HCT116 (cell line): ENCODE measurements around the gene ZNF446. TPM values are rescaled to one million over a fixed set of nuclear protein-coding genes. Genes with fewer than 3 reads are reported as not detected.

Experiments
- ATAC-seq: fragments of 200-7000 bp; cut with Tn5 transposase; 2 replicates; pipeline ENCODE4 v1.9.1; 2020; ENCODE audit warnings: mild to moderate bottlenecking, moderate library complexity
- BruUV-seq: library from RNA; stranded (reverse); fragments of 400-500 nt; replicated peaks from 2 replicates; lab custom pipeline; 2021; lab: Mats Ljungman, UMichigan
- CTCF ChIA-PET: fragments of 300-600 bp; sonication (Branson Sonifier 250); formaldehyde crosslinking; loops from one replicate; lab custom pipeline; 2021; ENCODE audit warnings: antibody characterized with exemption; lab: Charles Lee
- POLR2A ChIA-PET: fragments of 300-600, 350-600 bp; sonication (Branson Sonifier 250); formaldehyde crosslinking; loops from one replicate; lab custom pipeline; 2021; ENCODE audit warnings: antibody characterized with exemption; lab: Charles Lee
- RAD21 ChIA-PET, 2 experiments: fragments of 300-600 bp; sonication (Branson Sonifier 250); formaldehyde crosslinking; loops; one replicate each; lab custom pipeline; 2023; ENCODE audit warnings: low total read pairs in 2 of 2; ENCODE audit not compliant: uncharacterized antibody in 2 of 2, unreplicated experiment in 2 of 2, low non-redundant PET in 1 of 2; lab: Charles Lee
- DNase-seq: peaks from one replicate; pipeline ENCODE4 v3.0.0-alpha.2; 2010; ENCODE audit warnings: low read depth, low spot score
- H2AFZ ChIP-seq: fragments of 200-600 bp; shearing (Covaris generic), sonication (generic); 2 replicates; pipeline ENCODE4 v1.6.1; 2017; ENCODE audit warnings: low read depth, mixed run types, mixed read lengths, antibody characterized with exemption, low read length; ENCODE audit not compliant: poor library complexity, severe bottlenecking
- H3K27ac ChIP-seq: 2 replicates; pipeline ENCODE4 v1.5.1; 2012; ENCODE audit warnings: low read depth, low read length
- H3K27me3 ChIP-seq: fragments of 200-600 bp; sonication (generic); 2 replicates; pipeline ENCODE4 v1.6.1; 2016; ENCODE audit warnings: mixed run types, low read length, mixed read lengths; ENCODE audit not compliant: insufficient read depth
- H3K36me3 ChIP-seq, 2 experiments: fragments of 200-500 bp in 1 of 2; fragments of 200-600 bp in 1 of 2; sonication (Bioruptor generic) in 1 of 2; sonication (generic) in 1 of 2; 2 replicates each; pipeline versions ENCODE4 v1.5.1 to v1.6.1; 2014 to 2016; ENCODE audit warnings: low read length in 2 of 2, inconsistent platforms in 1 of 2, mixed read lengths in 1 of 2, mixed run types in 1 of 2; ENCODE audit not compliant: insufficient read depth in 2 of 2, control insufficient read depth in 1 of 2
- H3K4me1 ChIP-seq, 2 experiments: fragments of 200-600 bp in 1 of 2; sonication (generic) in 1 of 2; 2 replicates each; pipeline versions ENCODE4 v1.5.1 to v1.6.1; 2012 to 2017; ENCODE audit warnings: low read length in 2 of 2, inconsistent platforms in 1 of 2, mild to moderate bottlenecking in 1 of 2, mixed read lengths in 1 of 2, mixed run types in 1 of 2, moderate library complexity in 1 of 2; ENCODE audit not compliant: insufficient read depth in 2 of 2, control insufficient read depth in 1 of 2
- H3K4me2 ChIP-seq: fragments of 200-600 bp; sonication (generic); 2 replicates; pipeline ENCODE4 v1.6.1; 2017; ENCODE audit warnings: mixed run types, low read length, mixed read lengths
- H3K4me3 ChIP-seq, 2 experiments: fragments of 200-600 bp in 1 of 2; sonication (generic) in 1 of 2; replicated peaks in 1 of 2; 2 replicates each; pipeline ENCODE4 v1.5.1; 2011 to 2016; ENCODE audit warnings: low read length in 2 of 2, control low read depth in 1 of 2, low read depth in 1 of 2, mild to moderate bottlenecking in 1 of 2, mixed read lengths in 1 of 2, mixed run types in 1 of 2
- H3K79me2 ChIP-seq: fragments of 200-600 bp; sonication (generic); 2 replicates; pipeline ENCODE4 v1.6.1; 2017; ENCODE audit warnings: mild to moderate bottlenecking, mixed run types, low read length, moderate library complexity, mixed read lengths; ENCODE audit not compliant: insufficient read depth
- H3K9ac ChIP-seq: fragments of 200-600 bp; sonication (generic); 2 replicates; pipeline ENCODE4 v1.6.1; 2016; ENCODE audit warnings: low read length, mixed read lengths
- H3K9me2 ChIP-seq: fragments of 200-600 bp; sonication (generic), shearing (Covaris generic); 2 replicates; pipeline ENCODE4 v1.6.1; 2017; ENCODE audit warnings: mixed run types, mild to moderate bottlenecking, moderate library complexity; ENCODE audit not compliant: insufficient read depth
- H3K9me3 ChIP-seq, 2 experiments: fragments of 200-500 bp in 1 of 2; fragments of 200-600 bp in 1 of 2; sonication (Bioruptor generic) in 1 of 2; sonication (generic) in 1 of 2; 2 replicates each; pipeline ENCODE4 v1.6.1; 2014 to 2017; ENCODE audit warnings: low read length in 2 of 2, mixed read lengths in 2 of 2, inconsistent platforms in 1 of 2, low read depth in 1 of 2, mild to moderate bottlenecking in 1 of 2, mixed run types in 1 of 2, moderate library complexity in 1 of 2; ENCODE audit not compliant: control insufficient read depth in 1 of 2, insufficient read depth in 1 of 2
- H4K20me1 ChIP-seq: fragments of 200-600 bp; sonication (generic), shearing (Covaris generic); 2 replicates; pipeline ENCODE4 v1.6.1; 2017; ENCODE audit warnings: mixed run types, mild to moderate bottlenecking, moderate library complexity; ENCODE audit not compliant: insufficient read depth
- ATF3 ChIP-seq: IDR thresholded peaks from 2 replicates; pipeline ENCODE4 v1.6.1; 2012
- CBX3 ChIP-seq: IDR thresholded peaks from 2 replicates; pipeline ENCODE4 v1.6.1; 2012; ENCODE audit warnings: low read depth
- RAD21 ChIP-seq: IDR thresholded peaks from 2 replicates; pipeline ENCODE4 v1.6.1; 2012; ENCODE audit warnings: low read depth, mild to moderate bottlenecking
- REST ChIP-seq: IDR thresholded peaks from 2 replicates; pipeline ENCODE4 v1.6.1; 2012; ENCODE audit warnings: low read depth
- SP1 ChIP-seq: IDR thresholded peaks from 2 replicates; pipeline ENCODE4 v1.6.1; 2012; ENCODE audit warnings: low read depth
- TCF7L2 ChIP-seq: IDR thresholded peaks from 2 replicates; pipeline ENCODE4 v1.7.0; 2011; ENCODE audit warnings: borderline replicate concordance, inconsistent platforms; ENCODE audit not compliant: insufficient read depth, insufficient read length; ENCODE audit errors: extremely low read depth
- ZNF274 ChIP-seq: fragments of 200-500 bp; sonication (Bioruptor generic); IDR thresholded peaks from 2 replicates; pipeline ENCODE4 v1.6.1; 2014; ENCODE audit warnings: mild to moderate bottlenecking, low read depth, low read length, inconsistent platforms
- intact Hi-C: fragments of 100-400 bp; cut with micrococcal nuclease; formaldehyde crosslinking; loops from 2 replicates; pipeline ENCODE4 v1.10.0; 2022
- total RNA-seq: library from RNA; stranded (reverse); gene quantifications from one replicate; pipeline ENCODE4 v1.2.1, GENCODE V29; 2021; ENCODE audit not compliant: unreplicated experiment

The ZNF446 gene
- total RNA-seq, 1 experiment from 2014 or later, result 6.5 TPM

- ChIA-PET RAD21 (no interaction called here), CTCF (no interaction called here), POLR2A (no interaction called here)
- no peak overlapping the region for H3K4me2 ChIP-seq
- TF ChIP-seq TCF7L2 (no peak), CBX3 (no peak), RAD21 (no peak), ZNF274 (no peak), SP1 (no peak), REST (no peak), ATF3 (no peak)
- no peak overlapping the region for H2AFZ ChIP-seq
- DNase-seq (no peak), ATAC-seq (no peak)
- no peaks in the 10 kb centered on the region for H4K20me1 ChIP-seq
- H3K9me2 ChIP-seq, result no peaks in the 10 kb centered on the region
- peaks cover 10% of the 10 kb centered on the region for H3K79me2 ChIP-seq
- no peaks in the 10 kb centered on the region for H3K36me3 ChIP-seq
- no peaks in the 10 kb centered on the region for H3K27me3 ChIP-seq
- H3K27ac ChIP-seq, result no peak overlapping the region
- intact Hi-C loops, result no loop called here
- H3K9ac ChIP-seq, result no peak overlapping the region
- H3K4me3 ChIP-seq, result no peak overlapping the region
- no TSS peak for BruUV-seq
- no peaks in the 10 kb centered on the region for H3K9me3 ChIP-seq
- peaks cover 6 to 13% of the 10 kb centered on the region in 2 experiments; a peak in 3 of 4 replicates for H3K4me1 ChIP-seq
These were observed 33.6 kb downstream of the ZNF446 start for GRCh38 chr19:58509731-58510083.
